Neural cell (in vitro differentiated cells): ENCODE measurements around the gene CBLB. TPM values are rescaled to one million over a fixed set of nuclear protein-coding genes. Genes with fewer than 3 reads are reported as not detected.

Experiments used
- H2AFZ ChIP-seq: fragments of 200-600, 300-800 bp; sonication (generic), shearing (Covaris generic); 2 replicates; pipeline ENCODE4 v1.6.0; 2014; ENCODE audit warnings: low read depth, mild to moderate bottlenecking, antibody characterized with exemption, low read length, moderate library complexity
- H3F3A ChIP-seq: fragments of 200-600 bp; shearing (Covaris generic); 2 replicates; pipeline ENCODE4 v1.6.1; 2016; ENCODE audit warnings: mild to moderate bottlenecking, moderate library complexity, mixed read lengths, antibody characterized with exemption, low read length; ENCODE audit not compliant: insufficient read depth, poor library complexity, severe bottlenecking
- H3K27ac ChIP-seq: fragments of 200-600, 300-800 bp; sonication (generic), shearing (Covaris generic); 2 replicates; pipeline ENCODE4 v1.5.1; 2014; ENCODE audit warnings: mild to moderate bottlenecking, low read length, moderate library complexity
- H3K27me3 ChIP-seq: fragments of 300-800, 200-600 bp; sonication (generic), shearing (Covaris generic); 2 replicates; pipeline ENCODE4 v1.6.0; 2014; ENCODE audit warnings: mild to moderate bottlenecking, low read depth, low read length, moderate library complexity; ENCODE audit not compliant: insufficient read depth
- H3K36me3 ChIP-seq: fragments of 300-800, 200-600 bp; sonication (generic), shearing (Covaris generic); 2 replicates; pipeline ENCODE4 v1.5.1; 2014; ENCODE audit warnings: mild to moderate bottlenecking, antibody characterized with exemption, low read length, moderate library complexity; ENCODE audit not compliant: insufficient read depth
- H3K4me2 ChIP-seq: fragments of 300-800, 200-600 bp; sonication (generic), shearing (Covaris generic); 2 replicates; pipeline ENCODE4 v1.6.0; 2014; ENCODE audit warnings: mild to moderate bottlenecking, low read length
- H3K4me3 ChIP-seq: fragments of 300-800, 200-600 bp; sonication (generic), shearing (Covaris generic); 2 replicates; pipeline ENCODE4 v1.5.1; 2014; ENCODE audit warnings: mild to moderate bottlenecking, low read length, moderate library complexity
- H3K79me2 ChIP-seq: fragments of 200-600 bp; shearing (Covaris generic); replicated peaks from 2 replicates; pipeline ENCODE4 v1.6.0; 2014; ENCODE audit warnings: mild to moderate bottlenecking, low read length, moderate library complexity; ENCODE audit not compliant: insufficient read depth
- H3K9ac ChIP-seq: fragments of 300-800, 200-600 bp; sonication (generic), shearing (Covaris generic); 2 replicates; pipeline ENCODE4 v1.6.1; 2016; ENCODE audit warnings: mild to moderate bottlenecking, low read length, mixed read lengths
- H3K9me2 ChIP-seq: fragments of 200-600 bp; shearing (Covaris generic); 2 replicates; pipeline ENCODE4 v1.6.1; 2016; ENCODE audit warnings: mild to moderate bottlenecking, low read length, mixed read lengths; ENCODE audit not compliant: insufficient read depth
- H3K9me3 ChIP-seq: fragments of 200-600, 300-800 bp; sonication (generic), shearing (Covaris generic); 2 replicates; pipeline ENCODE4 v1.6.1; 2016; ENCODE audit warnings: mild to moderate bottlenecking, mixed run types, low read length, moderate library complexity, mixed read lengths
- H4K20me1 ChIP-seq: fragments of 200-600 bp; shearing (Covaris generic); 2 replicates; pipeline ENCODE4 v1.6.1; 2016; ENCODE audit warnings: mild to moderate bottlenecking, mixed run types; ENCODE audit not compliant: insufficient read depth
- EP300 ChIP-seq: fragments of 450-650 bp; conservative IDR thresholded peaks from 2 replicates; pipeline ENCODE4 v1.6.1; 2014; ENCODE audit warnings: antibody characterized with exemption, mild to moderate bottlenecking, moderate library complexity; ENCODE audit not compliant: poor library complexity, severe bottlenecking
- EZH2 ChIP-seq: fragments of 200-600, 300-800 bp; shearing (Covaris generic), sonication (generic); IDR thresholded peaks from 2 replicates; pipeline ENCODE4 v1.6.1; 2014; ENCODE audit warnings: antibody characterized with exemption, low read length, borderline replicate concordance, mild to moderate bottlenecking; ENCODE audit not compliant: insufficient read depth, poor library complexity, severe bottlenecking
- MXI1 ChIP-seq: fragments of 450-650 bp; conservative IDR thresholded peaks from 2 replicates; pipeline ENCODE4 v1.6.1; 2014; ENCODE audit warnings: antibody characterized with exemption, mild to moderate bottlenecking; ENCODE audit not compliant: poor library complexity, severe bottlenecking
- POLR2AphosphoS5 ChIP-seq: IDR thresholded peaks from 2 replicates; pipeline ENCODE4 v1.6.1; 2012
- RAD21 ChIP-seq: fragments of 450-650 bp; conservative IDR thresholded peaks from 2 replicates; pipeline ENCODE4 v1.6.1; 2014; ENCODE audit warnings: antibody characterized with exemption, mild to moderate bottlenecking, moderate library complexity
- SMC3 ChIP-seq: fragments of 450-650 bp; conservative IDR thresholded peaks from 2 replicates; pipeline ENCODE4 v1.6.1; 2014; ENCODE audit warnings: antibody characterized with exemption, mild to moderate bottlenecking, moderate library complexity; ENCODE audit not compliant: poor library complexity
- TAF1 ChIP-seq: IDR thresholded peaks from 2 replicates; pipeline ENCODE4 v1.6.1; 2012; ENCODE audit warnings: low read depth
- polyA plus RNA-seq: library from polyadenylated mRNA; depleted of rRNA; stranded (reverse); fragments of >200 nt; gene quantifications from 2 replicates; pipeline ENCODE4 v1.2.3, GENCODE V29; 2014
- TF ChIP-seq, protein P1 (sequence below): IDR thresholded peaks from 2 replicates; pipeline ENCODE4 v1.6.1; 2012; ENCODE audit warnings: borderline replicate concordance
- TF ChIP-seq, protein P2 (sequence below): fragments of 450-650 bp; IDR thresholded peaks from 2 replicates; pipeline ENCODE4 v1.5.1; 2014; ENCODE audit warnings: antibody characterized with exemption, mild to moderate bottlenecking, moderate library complexity; ENCODE audit not compliant: poor library complexity, severe bottlenecking

Gene CBLB
- polyA plus RNA-seq, 1 donor from 2014 or later = 36.4 TPM

DNA sequence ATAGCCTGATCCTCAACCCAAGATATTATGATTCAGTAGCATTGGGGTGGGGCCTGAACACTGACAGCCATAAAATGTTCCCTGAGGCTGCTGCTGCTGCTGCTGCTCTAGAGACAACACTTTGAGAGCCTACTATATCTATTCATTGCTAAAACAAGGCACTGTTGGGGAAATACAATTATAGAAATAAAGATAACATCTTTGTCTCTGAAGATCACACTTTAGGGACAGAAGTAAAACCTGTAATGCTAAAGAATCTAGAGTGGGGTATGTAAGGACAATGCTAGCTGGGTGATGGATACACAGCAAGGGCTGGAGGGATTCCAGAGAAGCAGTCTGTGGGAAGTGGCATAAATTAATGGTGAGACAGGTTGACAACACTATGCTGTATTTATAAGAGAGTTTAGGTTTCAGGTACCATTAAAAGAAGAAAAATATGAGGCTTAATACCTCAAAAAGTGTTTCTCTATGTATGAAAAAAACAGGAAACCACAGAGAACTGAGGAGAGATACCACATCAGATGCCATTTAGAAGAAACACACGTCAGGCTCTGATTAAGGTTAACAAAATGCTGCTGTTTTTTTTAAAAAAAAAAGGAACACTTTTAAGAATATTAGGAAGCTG lies 115.9 kb downstream of the CBLB start:
- H3K9me2 ChIP-seq = no peaks in the 10 kb centered on the region
- no peak overlapping the region for H3K4me2 ChIP-seq
- no peaks in the 10 kb centered on the region for H3K27me3 ChIP-seq
- H3K9ac ChIP-seq = no peak overlapping the region
- peaks cover 4% of the 10 kb centered on the region for H3K36me3 ChIP-seq
- no peak overlapping the region for H3K4me3 ChIP-seq
- TF ChIP-seq EZH2 (no peak), SMC3 (no peak), RAD21 (no peak), MXI1 (no peak), TAF1 (no peak), EP300 (no peak), POLR2AphosphoS5 (no peak)
- TF ChIP-seq, protein P1, sequence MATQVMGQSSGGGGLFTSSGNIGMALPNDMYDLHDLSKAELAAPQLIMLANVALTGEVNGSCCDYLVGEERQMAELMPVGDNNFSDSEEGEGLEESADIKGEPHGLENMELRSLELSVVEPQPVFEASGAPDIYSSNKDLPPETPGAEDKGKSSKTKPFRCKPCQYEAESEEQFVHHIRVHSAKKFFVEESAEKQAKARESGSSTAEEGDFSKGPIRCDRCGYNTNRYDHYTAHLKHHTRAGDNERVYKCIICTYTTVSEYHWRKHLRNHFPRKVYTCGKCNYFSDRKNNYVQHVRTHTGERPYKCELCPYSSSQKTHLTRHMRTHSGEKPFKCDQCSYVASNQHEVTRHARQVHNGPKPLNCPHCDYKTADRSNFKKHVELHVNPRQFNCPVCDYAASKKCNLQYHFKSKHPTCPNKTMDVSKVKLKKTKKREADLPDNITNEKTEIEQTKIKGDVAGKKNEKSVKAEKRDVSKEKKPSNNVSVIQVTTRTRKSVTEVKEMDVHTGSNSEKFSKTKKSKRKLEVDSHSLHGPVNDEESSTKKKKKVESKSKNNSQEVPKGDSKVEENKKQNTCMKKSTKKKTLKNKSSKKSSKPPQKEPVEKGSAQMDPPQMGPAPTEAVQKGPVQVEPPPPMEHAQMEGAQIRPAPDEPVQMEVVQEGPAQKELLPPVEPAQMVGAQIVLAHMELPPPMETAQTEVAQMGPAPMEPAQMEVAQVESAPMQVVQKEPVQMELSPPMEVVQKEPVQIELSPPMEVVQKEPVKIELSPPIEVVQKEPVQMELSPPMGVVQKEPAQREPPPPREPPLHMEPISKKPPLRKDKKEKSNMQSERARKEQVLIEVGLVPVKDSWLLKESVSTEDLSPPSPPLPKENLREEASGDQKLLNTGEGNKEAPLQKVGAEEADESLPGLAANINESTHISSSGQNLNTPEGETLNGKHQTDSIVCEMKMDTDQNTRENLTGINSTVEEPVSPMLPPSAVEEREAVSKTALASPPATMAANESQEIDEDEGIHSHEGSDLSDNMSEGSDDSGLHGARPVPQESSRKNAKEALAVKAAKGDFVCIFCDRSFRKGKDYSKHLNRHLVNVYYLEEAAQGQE = no peak
- TF ChIP-seq, protein P2, sequence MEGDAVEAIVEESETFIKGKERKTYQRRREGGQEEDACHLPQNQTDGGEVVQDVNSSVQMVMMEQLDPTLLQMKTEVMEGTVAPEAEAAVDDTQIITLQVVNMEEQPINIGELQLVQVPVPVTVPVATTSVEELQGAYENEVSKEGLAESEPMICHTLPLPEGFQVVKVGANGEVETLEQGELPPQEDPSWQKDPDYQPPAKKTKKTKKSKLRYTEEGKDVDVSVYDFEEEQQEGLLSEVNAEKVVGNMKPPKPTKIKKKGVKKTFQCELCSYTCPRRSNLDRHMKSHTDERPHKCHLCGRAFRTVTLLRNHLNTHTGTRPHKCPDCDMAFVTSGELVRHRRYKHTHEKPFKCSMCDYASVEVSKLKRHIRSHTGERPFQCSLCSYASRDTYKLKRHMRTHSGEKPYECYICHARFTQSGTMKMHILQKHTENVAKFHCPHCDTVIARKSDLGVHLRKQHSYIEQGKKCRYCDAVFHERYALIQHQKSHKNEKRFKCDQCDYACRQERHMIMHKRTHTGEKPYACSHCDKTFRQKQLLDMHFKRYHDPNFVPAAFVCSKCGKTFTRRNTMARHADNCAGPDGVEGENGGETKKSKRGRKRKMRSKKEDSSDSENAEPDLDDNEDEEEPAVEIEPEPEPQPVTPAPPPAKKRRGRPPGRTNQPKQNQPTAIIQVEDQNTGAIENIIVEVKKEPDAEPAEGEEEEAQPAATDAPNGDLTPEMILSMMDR = no peak
- peak overlapping the region; percentile 27 for H3K27ac ChIP-seq
- no peak overlapping the region for H2AFZ ChIP-seq
- no peaks in the 10 kb centered on the region for H4K20me1 ChIP-seq
- no peaks in the 10 kb centered on the region for H3F3A ChIP-seq
- no peaks in the 10 kb centered on the region for H3K9me3 ChIP-seq
- peaks cover 8% of the 10 kb centered on the region for H3K79me2 ChIP-seq

DNA sequence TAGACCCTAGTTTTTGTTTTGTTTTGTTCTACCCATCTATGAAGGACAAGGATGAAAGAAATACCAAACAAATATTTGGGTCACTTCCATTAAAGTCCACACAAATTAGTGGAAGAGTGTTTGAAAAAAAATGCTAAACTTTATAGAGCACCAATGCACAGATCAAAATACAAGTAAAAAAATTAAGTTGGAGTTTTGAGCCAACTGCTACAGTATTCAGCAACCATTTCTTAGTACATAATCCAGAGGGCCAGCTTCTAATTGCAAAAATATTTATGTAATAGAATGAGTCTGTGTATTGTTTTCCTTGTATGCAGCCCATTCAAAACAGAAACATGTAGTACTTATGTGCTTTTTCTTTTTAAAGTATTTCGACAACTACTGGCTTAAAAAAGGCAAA lies 121.1 kb downstream of the CBLB start:
- Histone ChIP-seq H4K20me1 (no peaks in the 10 kb centered on the region), H3K9me3 (no peaks in the 10 kb centered on the region), H3K9ac (no peak overlapping the region), H3K4me2 (no peak overlapping the region), H3K4me3 (no peak overlapping the region), H3K79me2 (peaks cover 5% of the 10 kb centered on the region), H2AFZ (no peak overlapping the region), H3K36me3 (peaks cover 8% of the 10 kb centered on the region), H3F3A (no peaks in the 10 kb centered on the region), H3K27ac (no peak overlapping the region), H3K27me3 (no peaks in the 10 kb centered on the region), H3K9me2 (no peaks in the 10 kb centered on the region)
- TF ChIP-seq POLR2AphosphoS5 (no peak), MXI1 (no peak), TAF1 (no peak), EZH2 (no peak), SMC3 (no peak), EP300 (no peak), RAD21 (no peak)
- TF ChIP-seq, protein P1 = no peak
- TF ChIP-seq, protein P2 = no peak
